GM19438 (cell line): Measurements from ENCODE around the gene C15orf39.
A peak's percentile ranks its signal among the peaks of the same experiment; 100 is the strongest.
"Not testable (repeated sequence)": the region's sequence is repeated elsewhere in the genome, so short reads cannot be mapped to it uniquely, and the experiment has no call there.

Source experiments
- ATAC-seq: cut with Tn5 transposase; IDR thresholded peaks from one replicate; pipeline ENCODE4 v1.9.1; 2021; ENCODE audit warnings: low read depth; ENCODE audit not compliant: unreplicated experiment

The C15orf39 gene

DNA sequence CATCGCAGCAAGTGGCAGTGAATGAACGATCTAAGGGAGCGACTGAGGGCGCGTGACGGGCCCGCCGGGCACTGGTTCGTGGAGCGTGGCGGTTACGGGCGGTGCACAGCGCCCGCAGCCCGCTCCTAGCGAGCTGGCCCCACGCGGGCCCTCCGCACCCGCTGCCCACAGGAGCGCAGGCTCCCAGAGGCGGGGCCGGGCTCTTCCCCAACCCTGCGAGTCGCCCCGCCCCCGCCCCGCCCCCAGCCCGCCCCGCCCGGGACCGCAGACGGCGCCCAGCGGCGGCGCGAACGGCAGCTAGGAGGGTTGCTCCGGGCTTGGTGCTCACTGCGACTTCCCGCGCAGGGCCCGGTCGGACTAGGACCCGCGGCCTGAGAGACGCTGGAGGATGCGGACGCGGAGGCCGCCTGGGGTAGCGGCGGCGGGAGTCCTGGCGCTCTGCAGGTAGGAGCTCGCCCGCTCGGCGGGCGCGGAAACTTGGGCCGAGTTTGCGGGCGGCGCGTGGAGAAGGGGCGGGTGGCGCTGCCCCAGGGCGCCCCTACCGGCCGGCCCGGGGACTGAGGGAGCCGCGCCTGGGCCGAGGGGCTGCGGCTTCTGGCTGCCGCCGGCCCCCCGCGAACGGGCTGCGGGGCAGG lies at the start of gene C15orf39:
Gene C15orf39, plus strand, starts transcription at position 267 of the 635 bp plus-strand sequence. CDS start 4,167 bp downstream, outside the sequence.
- peak; percentile 38 for ATAC-seq

DNA sequence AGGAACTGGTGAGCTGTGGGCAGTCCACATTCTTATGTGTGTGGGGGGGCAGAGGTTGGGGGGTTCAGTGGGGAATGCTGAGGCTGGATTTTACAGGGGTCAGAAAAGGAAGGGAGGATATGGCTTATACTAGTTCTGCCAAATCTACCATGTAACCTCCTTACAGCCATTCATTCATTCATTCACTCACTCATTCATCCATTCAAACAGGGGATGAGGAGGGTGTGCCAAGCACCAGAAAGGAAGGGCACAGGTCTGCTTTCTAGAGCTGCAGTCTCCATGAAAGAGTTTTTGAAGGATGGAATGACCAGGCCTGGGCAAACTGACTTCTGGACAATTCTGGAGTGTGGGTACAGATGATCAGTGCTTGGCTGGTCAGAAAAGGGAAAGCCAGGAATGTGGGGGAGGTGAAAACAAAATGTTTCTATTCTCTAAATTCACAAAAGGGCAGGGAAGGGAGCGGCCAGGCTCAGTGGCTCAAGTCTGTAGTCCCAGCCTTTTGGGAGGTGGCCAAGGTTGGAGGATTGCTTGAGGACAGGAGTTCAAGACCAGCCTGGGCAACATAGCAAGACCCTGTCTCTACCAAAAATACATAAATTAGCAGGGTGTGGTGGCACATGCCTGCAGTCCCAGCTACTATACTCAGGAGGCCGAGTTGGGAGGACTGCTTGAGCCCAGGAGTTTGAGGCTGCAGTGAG lies 49.2 kb upstream of the C15orf39 start:
- no peak for ATAC-seq

DNA sequence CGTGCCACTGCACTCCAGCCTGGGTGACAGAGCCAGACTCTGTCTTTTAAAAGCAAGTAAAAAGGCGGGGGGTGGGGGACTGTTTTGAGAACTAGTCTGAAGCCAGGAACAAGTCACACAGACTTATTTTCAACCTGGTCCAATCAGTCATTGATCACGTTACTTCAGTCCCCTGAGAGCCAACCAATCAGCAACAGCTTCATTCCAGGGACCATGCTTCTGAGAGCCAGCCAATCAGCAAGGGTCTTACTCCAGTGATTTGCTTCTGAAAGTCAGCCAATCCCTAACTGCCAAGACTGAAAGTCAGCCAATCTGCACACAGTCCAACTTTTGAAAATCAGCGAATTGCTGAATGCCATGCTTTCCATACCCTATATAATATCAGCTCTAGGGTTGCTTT lies 48.6 kb upstream of the C15orf39 start:
- ATAC-seq, result no peak

DNA sequence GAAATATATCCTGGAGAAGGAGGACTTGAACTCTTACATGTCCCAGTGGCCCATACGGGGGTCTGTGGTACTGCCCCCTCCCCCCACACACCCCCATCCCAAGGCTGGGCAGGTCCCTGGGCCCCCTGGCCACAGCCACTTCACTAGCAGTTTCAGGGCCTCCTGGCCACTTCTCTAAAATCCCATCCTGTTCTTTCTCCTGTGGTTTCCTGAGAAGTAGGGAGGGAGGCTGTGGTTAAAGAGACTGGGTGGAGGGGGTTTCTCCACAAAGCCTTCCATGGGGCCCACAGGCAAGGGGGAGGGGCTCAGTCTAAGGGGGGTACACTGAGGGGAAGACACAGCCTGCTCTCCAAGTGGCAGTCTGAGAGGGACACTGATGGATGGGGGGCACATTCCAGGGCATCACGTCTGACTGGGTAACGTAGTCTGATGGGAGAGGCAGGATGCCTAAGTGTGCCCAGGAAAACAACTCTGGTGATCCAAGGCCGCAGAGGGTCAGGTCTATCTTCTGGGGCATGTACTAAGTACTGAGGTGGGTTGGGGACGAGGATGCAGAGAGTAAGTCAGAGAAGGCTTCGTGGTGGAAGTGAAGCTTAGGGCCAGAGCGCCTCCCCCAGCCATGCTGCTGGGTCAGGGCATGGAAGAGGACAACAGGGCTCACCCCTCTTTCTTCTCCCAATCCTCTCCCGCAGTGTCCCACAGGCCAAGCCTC lies 48.0 kb upstream of the C15orf39 start:
- no peak for ATAC-seq

DNA sequence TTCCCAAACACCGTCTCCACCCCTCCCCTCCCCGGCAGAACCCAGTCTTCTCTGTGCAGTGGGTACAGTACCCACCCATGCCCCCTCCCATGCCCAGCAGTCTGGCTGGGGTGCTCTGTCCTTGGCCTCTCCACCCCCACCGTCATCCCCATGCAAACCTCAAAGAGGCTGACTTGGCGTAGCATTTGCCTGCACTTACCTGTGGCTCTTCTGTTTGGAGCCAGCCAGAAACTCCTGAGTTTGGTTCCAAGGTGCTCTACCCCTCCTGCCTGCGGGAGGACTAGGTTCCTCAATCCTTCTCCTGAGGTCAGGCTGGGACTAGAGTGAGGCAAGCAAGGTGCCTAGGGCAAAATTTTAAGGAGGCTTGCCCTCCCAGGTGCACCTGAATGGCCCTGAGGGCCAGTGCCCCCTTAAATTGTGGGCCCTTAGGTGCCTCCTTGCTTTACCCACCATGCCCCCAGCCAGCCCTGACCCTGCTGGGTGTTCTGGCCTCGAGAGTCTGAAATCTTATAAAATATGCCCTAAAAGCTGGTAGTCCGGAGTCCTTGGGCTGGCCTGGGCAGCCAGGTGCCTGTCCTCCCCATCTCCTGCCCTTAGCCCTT lies 47.1 kb upstream of the C15orf39 start:
- ATAC-seq, result no peak

DNA sequence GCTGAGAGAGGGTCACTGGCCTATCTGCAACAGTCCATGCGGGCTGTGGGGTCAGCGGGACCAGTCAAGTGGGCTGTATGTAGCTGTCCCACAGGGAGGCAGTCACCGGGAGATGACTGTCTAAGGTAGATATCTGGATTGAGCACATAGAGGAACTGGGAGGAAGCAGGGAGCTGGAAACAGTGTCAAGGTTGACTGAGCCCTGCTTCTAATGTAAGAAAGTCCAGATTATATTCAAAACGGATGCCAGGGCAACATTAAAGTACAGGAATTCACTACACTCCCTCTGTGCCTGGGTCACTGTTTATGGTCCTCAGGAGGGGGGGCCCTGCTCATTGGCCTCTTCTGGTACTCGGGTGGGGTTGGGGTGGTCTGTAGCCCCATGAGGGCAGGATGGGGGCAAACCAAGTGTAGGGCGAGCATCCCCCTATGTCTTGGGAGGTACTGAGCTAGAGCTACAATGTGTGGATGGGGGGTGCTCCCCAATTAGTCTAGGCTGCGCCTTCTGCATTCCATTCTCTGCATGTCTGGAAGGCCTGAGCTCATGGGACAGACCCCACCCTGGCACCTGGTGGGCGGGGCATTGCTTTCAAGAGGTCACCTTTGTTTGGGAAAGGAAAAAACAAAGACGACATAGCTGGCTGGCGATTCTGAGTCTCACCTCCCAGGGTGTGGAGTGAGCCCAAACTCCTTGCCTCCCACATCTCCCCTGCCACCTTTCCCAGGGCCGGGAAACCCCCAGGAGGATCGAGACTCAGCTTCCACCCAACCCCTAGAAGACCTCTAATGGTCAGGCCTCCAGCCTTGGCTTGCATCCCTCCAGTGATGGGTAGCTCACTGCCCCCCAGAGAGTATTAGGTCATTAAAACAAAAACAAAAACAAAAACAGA lies 45.1 kb upstream of the C15orf39 start:
- ATAC-seq, result no peak

DNA sequence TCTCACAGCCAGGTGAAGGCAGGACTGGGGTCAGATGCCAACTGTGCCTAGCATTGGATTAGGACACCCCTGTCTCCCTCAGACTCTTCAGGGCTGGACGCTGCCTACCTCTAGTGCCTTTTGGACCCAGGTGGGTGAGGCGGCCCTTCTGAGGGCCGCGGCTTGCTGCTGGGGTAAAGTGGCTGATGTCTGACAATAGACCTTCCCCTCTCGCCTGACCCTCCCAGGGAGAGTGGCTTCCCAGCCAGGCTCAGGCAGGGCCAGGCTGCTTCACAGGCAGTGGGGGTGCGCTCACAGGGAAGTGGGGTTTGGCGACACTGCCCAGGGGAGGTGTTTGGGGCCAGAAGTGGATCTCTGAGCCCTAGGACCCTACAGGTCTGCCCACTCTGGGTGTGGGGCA lies 43.3 kb upstream of the C15orf39 start:
- no peak for ATAC-seq

DNA sequence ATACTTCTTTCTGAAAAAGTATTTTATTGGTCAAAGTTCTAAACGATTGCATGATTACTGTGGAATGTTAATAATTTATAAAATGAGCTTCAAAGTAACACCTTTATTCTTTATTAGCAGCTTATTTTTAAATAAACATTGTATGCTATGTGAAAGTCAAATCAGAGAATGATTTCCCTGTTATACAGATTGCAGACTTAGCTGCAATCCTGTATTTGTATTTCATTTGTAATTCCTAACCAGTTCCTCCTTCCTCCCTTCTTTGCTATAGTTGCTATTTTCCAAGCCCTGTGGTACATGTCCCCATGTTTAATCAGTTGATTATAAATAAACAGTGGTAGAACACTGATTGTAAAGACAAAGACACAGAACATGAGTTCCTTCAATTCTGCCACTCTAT lies 42.4 kb upstream of the C15orf39 start:
- no peak for ATAC-seq

DNA sequence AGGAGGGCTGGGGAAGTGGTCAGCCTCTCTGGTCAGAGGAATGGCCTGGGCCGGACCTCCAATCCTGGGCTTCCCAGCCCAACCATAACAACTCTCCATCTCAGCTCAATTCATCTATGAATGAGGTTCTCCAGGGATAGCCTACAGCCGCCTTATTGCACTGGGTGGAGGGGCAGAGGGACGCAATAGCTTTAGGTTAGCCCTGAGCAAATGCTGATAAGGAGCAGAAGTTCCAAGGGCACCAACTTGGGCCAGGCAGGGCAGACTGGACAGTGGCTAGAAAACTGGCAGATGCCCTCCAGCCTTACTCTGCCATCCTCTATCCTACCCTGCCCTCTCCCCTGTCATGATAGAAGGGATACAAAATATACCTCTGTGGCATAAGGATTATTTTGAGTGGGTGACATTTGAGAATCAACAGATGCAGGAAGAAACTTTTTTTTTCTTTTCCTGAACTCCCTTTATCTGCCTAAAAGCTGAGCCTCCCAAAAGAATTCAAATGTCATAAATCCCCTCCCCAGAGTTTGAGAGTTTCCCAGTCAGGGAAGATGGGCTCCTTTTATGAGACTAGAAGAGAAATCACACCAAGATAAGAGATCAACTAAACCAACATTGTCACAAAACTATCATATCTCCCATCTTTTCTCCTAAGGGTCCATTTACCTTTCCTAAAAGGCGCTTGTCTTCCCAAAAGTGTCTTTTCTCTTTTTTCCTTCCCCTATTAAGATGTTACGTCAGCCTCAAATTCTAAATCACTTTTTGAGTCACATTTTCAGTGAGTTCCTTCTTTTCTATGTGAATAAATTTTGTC lies 40.4 kb upstream of the C15orf39 start:
- no peak for ATAC-seq

DNA sequence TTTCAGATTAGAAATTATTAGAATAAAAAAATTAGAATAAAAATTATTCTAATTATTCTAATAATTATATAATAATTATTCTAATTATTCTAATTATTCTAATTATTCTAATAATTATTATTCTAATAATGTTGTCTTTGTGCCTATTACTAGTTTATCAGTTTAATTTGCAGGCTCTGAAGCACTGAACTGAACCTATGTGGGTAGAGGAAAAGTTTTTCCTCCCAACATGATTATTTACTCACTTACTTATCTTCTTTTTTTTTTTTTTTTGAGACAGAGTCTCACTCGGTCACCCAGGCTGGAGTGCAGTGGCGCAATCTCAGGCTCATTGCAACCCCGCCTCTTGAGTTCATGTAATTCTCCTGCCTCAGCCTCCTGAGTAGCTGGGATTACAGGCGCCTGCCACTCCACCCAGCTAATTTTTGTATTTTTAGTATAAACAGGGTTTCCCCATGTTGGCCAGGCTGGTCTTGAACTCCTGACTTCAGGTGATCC lies 39.7 kb upstream of the C15orf39 start:
- ATAC-seq, result no peak

DNA sequence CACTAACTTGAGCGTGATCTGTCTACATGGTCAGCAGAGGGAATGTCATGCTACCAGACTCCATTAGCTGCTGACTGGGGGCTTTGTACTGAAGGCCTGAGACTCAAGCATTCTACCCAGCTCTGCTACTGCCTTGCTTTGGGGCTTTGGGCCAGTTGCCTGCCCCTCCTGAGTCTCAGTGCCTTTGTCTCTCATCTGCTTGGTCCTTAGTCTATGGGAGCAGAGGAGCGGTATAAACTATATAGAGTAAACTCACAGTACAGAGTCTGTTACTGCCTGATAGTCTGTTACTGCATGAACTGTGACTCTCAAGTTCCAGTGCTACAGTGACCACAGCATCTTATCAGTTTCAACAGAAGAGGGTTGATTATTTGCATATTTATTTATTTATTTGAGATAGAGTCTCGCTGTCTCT lies 38.5 kb upstream of the C15orf39 start:
- ATAC-seq, result no peak

DNA sequence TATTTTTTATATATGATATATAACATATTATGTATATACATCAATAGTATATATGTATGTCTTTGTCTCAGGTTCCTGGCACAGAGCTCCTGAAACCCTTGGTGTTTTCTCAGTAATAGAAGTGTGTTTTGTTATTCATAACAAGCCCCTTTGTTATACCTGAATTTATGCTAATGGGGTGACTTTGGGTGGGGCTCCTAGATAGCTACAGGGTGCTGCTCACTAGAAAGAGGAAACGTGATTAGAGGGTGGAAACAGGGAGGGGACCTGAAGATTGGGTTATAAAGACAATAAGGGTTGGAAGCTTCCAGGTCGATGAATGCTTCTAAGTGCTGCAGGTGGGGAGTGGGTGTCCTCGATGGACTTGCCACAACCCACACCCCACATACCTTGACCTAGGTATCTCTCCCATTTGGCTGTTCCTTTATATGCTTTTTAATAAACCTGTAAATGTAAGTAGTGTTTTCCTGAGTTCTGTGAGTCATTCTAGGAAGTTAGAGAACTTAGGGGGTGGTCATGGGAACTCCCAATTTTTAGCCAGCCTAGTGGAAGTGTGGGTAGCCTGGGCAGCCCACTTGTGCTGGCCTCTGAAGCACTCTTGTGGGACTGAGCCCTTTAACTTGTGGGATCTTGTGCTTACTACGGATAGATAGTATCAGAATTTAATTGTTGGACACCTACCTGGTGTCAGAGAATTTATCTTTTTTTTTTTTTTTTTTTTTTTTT lies 36.9 kb upstream of the C15orf39 start:
- ATAC-seq, result no peak

DNA sequence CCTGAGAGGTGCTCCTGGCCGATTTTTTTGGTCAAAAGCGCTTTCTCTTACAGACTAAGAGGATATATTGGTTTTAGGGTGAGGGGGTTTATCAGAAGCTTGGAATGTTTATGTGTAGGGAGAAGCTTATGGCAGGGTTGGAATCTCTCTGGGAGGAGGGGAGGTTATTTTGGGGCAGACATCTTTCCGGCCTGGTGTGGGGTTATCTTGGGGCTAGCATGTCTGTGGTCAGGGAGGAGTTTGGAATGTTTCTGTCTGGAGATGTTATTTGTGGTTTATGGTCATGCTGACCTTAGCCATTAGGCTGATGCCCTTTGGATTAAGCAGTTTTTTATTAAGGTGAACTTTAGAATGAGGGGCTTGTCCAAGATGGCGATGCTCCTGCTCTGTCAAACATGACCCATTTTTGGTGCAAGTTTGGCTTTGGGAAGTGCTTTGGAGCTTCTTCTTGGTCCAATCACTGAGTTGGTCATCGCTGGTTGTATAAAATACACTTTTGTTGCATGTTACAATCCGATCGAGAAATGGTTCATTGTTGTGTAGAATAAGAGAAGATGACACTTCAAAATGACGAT lies 35.1 kb upstream of the C15orf39 start:
- not testable (repeated sequence) for ATAC-seq

DNA sequence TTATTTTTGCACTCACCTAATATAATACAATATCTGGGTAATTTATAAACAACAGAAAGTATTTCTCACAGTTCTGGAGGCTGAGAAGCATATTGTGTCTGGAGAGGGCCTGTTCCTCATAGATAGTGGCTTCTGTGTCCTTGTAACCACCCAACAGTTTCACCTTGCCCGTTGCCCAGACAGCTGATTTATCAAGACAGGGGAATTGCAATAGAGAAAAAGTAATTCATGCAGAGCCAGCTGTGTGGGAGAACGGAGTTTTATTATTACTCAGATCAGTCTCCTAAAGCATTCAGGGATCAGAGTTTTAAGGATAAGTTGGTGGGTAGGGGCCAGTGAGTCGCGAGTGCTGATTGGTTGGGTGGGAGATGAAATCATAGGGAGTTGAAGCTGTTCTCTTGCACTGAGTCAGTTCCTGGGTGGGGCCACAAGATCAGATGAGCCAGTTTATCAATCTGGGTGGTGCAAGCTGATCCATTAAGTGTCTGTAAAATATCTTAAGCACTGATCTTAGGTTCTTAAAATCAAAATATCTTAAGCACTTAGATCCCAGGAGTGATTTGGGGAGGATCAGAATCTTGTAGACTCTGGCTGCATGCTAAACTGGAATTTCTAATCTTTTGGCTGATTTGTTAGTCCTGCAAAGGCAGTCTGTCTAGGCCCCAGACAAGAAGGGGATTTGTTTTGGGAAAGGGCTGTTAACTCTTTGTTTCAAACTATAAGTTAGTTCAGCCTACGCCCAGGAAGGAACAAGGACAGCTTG lies 33.9 kb upstream of the C15orf39 start:
- no peak for ATAC-seq

DNA sequence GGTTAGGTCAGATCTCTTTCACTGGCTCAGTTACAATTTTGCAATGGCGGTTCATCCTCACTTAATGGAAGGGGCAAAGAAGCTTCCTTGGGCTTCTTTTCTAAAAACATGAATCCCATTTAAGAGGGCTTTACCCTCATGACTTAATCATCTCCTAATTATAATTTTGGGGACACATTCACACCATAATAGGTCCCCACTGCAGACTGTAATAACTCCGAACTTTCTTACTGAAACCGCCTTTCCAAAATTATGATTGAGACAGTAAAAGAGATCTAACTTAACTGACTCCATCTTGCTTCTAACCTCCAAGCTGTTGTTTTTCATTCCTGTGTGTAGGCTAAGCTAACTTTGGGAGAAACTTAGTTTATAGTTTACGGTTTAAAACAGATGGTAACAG lies 33.3 kb upstream of the C15orf39 start:
- ATAC-seq, result no peak

DNA sequence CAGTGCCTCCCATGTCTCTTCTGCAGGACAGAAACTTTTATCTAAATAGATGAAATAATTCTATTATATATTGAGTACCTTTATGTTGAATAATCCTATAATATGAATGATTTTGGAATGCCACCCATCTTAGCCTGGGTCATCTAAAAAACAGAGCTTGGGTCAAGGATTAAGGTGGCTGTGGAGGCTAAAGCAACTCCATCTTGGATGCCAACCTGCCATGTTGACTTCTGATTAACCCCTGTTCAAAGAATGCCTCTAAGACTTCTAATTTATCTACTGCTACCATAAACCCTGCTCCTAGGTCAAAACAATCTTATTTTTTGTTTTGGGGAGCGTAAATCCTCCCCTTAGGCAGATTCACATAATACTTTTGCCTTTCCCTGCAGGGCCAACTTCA lies 31.5 kb upstream of the C15orf39 start:
- ATAC-seq, result no peak

DNA sequence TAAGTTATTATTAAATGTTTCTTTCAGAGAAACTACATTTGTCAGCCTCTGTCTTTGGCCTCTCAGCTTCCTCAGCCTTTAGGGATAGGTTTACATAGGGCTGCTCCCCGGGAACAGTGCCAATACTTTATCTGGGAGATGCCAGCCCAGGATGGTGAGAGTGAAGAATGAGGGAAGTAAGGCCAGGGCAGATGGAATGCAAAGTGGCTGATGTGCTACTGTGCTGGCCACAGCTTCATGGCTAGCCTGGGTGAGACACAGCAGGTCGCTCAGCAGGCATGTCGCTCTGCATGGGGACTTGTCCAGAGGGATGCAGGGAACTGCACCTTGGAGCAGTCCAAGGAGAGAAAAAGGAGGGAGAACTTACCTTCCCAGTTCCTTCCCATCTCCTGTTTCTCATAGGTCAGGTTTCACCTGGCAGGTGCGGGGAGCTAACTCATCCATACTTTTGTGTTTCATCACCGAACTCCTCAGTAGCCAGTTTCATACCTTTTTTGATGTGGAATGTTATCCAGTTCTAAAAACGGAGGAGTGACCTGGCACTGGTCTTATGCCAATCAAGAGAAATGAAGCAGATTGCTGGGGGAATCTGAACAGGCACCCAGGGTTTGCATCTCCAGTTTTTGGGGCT lies 30.9 kb upstream of the C15orf39 start:
- no peak for ATAC-seq
